GM19455 (cell line): ENCODE data around the gene CARHSP1.
A peak's percentile ranks its signal among the peaks of the same experiment; 100 is the strongest.
"Not testable (repeated sequence)": the region's sequence is repeated elsewhere in the genome, so short reads cannot be mapped to it uniquely, and the experiment has no call there.

ENCODE experiments used
- ATAC-seq: cut with Tn5 transposase; IDR thresholded peaks from one replicate; pipeline ENCODE4 v1.9.1; 2021; ENCODE audit not compliant: unreplicated experiment

Gene CARHSP1

DNA sequence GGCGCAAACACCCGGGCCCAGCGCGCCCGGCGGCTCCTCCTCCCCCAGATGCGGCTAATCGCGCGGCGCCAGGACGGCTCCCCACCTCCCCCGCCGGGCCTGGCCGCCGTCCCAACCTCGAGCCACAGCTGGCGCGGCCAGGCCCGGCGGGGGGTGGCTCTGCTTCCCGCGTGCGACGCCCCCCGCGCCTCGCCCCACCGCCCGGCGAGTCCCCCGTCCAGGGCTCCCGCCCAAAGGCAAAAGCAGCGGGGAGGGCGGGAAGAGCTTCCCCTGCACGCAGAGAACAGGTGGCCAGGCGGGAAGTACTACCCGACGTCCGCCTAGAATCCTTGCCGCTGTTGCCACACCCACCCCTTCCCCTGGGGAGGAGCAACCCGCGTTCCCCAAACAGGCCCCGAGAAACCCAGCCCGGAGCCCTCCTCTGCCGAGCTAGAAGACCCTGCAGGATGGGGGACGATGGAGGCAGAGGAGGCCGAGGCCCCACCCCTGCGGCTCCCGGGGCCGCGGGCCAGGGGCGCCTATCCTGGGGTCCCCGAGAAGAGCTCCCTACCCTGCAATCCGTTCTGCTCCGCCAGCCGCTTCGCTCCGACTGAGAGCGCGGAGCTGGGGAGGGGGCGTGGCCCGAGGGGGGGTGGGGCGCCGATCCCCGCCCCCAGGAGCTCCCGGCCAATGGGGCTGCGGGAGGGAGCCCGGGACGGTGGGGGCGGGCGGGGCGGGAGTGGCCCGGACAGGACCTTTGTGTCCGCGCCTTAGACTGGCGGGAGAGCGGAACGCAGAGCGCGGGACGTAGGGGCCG is at the start of gene CARHSP1:
TSS of gene CARHSP1 (minus strand) at position 591 of the 796 bp plus-strand sequence. CDS start 9,678 bp downstream, outside the sequence.
- peak; percentile 74 for ATAC-seq

GRCh38 chr16:8917336-8917735 is 48.5 kb upstream of the CARHSP1 start:
- ATAC-seq, result not testable (repeated sequence)

GRCh38 chr16:8916541-8917225 is 47.9 kb upstream of the CARHSP1 start:
- no peak for ATAC-seq

DNA sequence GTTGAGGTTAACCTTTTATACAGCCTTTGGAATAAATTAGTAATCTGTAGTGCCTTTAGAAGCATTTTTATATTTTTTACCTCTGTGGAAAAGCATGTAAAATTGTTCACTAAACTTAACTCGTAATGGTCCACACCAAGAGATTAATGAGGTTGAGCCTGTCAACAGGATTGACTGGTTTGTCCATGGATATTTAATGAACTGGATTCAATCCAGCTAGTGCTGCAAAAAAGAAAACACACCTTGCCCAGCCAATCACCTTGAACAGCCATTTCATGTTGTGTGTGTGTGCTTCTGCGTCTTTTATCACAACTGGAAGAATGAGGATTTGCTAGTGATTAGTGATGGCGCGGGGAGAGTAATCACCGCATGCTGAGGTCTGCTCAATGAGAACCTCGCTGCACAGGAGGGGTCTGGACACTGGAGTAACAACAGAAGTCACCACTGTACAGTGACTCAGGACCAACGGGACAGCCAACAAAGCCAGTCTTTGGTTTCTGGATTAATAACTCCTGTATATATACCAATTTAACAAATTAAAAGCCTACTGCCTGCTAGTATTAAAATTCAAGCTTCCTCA is 47.0 kb upstream of the CARHSP1 start:
- ATAC-seq, result no peak

DNA sequence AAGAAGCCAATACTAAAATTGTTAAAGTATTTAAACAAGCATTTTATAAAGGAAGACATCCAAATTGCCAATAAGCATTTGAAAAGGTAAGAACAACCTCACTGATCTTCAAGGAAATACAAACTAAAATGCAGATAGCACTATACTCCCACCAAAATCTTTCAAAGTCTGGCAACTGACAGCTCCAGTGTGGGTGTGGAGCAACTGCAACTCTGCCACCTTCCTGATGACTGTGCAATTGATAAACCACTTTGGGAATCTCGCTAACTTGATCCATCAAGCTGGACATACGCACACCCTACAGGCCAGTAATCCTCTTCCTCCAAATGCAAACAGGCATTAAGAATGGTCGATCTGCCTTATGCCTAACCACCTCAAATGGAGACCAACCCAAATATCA is 45.3 kb upstream of the CARHSP1 start:
- no peak for ATAC-seq

DNA sequence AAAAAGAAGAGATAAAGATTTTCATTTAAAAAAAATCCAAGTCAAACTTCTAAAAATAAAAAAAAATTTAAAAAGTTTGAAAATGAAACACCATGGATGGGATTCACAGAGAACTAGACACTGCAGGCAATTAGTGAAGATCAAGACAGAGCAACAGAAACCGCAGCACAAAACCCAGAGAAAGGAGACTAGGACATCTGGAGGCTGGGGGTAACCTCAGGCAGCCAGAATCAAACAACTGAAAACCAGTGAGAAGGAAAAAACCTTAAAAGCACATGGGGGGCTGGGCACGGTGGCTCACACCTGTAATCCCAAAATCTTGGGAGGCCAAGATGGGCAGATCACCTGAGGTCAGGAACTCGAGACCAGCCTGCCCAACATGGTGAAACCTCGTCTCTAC is 44.0 kb upstream of the CARHSP1 start:
- no peak for ATAC-seq

DNA sequence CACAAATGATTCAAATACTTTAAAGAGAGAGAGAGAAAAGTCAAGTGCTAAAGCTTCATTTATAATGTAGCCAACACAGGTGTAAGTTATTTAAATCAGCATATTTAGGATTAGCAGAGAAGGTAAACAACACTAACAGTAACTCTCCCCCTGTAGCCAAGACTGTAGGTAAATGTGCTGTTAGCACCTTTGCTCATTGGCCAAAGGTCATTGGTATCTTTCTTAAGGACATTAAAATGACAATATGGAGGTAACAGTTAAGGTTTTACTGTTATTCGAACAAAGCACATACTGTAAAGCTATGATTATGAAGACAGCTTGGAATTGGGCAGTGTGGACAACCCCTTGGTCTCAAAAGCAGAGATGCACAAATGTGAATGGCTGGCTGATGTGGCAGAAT is 42.0 kb upstream of the CARHSP1 start:
- no peak for ATAC-seq

DNA sequence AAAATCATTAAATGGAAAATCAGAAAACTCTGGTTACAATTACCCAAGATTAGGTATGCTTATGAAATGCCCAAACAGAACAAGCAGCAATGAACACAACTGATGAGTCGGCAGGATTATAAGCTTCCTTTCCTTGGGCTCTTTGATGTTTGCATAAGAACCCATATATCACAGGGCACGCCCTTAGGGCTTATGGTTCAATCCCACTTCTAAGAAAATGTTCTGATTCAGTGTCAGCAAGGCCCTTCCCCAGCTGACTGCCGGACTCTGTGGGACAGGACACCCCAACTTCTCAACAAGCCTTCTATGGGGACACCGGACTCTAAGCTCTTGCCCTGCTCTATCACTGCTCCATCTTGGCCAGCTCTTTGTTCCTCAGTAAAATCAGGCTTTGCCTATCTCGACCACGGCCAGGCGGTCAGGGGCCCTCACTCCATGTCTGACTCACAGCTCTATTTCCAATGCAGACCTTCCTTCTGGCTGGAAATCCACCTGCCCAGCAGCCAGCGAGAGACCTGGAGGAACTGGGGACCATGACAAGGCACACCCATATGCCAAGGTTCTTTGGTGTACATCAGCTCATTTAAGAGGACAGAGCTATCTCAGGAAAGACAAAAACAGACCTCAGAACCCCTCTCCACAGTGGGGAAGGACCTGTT is 40.1 kb upstream of the CARHSP1 start:
- no peak for ATAC-seq

- no peak for ATAC-seq
Observed at GRCh38 chr16:8907096-8907495, 38.3 kb upstream of the CARHSP1 start.

- ATAC-seq, result no peak
Observed at GRCh38 chr16:8905795-8906591, 37.2 kb upstream of the CARHSP1 start.

GRCh38 chr16:8905168-8905762 is 36.5 kb upstream of the CARHSP1 start:
- no peak for ATAC-seq

DNA sequence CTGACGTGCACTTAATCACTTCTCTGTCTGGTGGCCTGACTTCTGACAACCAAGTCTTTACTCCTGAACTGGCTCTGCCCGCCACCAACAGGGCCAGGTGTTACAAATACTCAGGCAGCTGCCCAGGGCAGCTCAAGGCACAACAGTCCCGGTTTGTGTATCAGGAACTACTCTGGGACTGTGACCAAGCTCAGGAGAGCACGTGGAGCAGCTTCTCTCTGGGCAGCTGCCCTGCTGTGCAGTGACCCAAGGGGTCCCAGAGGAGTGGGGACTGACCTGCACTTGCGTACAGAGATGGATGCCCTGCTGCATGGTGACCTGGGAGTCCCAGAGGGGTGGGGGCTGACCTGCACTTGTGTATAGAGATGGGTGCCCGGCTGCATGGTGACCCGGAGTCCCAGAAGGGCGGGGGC is 35.2 kb upstream of the CARHSP1 start:
- ATAC-seq, result no peak

GRCh38 chr16:8903004-8903403 is 34.2 kb upstream of the CARHSP1 start:
- no peak for ATAC-seq

DNA sequence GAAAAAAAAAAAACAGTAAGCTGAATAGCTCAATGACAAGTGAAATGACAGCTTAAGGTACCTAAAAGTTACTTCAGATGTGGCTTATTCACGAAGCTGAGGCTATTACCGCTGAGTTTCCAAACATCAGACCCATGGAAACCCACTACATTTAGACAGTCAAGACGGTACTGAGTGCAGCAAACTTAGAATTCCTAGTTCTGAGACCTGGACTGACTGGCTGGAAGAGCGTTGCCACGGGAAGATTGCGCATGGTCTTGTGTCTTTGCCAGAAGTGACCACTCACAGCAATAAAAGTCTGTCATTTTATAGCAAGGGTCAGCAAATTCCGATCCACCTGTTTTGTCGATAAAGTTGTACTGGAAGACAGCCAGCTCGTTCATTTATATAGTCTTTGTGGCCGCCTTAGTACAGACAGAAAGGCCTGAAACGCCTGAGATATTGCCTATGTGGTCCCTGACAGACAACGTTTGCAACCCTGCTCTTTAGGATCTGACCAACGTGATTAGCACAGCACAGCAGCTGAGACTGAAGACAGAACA is 32.6 kb upstream of the CARHSP1 start:
- ATAC-seq, result no peak

DNA sequence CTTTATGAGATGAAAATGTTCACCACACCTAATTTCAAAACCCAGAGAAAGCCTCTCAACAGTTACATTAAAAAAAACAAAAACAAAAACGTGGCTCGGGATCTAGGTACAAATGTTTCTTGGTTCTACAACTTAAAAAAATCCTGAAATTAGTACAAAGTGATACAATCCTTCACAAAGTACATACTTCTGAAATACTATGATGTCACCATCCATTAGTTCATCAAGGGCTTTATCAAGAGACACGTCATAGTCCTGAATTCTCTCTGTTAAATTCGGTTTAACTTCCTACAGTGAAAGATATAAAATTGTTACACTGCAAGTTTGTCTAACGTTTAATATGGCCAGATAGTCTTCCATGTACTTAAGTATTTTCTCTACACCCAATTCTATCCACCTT is 31.5 kb upstream of the CARHSP1 start:
- ATAC-seq, result no peak

DNA sequence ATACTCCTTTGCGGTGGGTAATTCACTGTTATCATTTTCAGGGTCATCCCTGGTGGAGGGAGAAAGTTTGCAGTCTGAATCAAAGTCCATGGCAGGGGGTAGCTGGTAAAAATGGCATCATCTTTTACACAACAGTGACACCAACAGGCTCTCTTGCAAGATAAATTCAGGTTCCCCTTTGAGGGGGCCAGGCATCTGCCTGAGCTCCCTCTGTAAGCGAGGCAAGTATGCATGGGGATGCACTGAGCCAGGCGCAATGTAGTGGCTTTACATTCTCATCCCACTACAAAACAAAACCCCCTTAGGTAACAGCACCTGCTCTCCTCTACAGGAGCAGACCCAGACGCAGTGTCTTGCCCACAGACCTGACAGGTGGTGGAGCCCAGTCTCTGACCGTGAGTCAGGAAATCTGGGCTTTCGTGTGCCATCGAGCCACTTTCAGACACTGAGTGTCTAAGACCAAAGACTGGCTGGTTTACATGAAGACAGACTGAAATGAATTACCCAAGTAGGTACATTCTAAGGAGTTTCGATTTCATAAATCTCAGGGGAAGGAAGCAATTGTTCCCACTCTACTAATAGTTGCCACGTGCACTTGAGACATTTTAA is 31.0 kb upstream of the CARHSP1 start:
- ATAC-seq, result no peak

DNA sequence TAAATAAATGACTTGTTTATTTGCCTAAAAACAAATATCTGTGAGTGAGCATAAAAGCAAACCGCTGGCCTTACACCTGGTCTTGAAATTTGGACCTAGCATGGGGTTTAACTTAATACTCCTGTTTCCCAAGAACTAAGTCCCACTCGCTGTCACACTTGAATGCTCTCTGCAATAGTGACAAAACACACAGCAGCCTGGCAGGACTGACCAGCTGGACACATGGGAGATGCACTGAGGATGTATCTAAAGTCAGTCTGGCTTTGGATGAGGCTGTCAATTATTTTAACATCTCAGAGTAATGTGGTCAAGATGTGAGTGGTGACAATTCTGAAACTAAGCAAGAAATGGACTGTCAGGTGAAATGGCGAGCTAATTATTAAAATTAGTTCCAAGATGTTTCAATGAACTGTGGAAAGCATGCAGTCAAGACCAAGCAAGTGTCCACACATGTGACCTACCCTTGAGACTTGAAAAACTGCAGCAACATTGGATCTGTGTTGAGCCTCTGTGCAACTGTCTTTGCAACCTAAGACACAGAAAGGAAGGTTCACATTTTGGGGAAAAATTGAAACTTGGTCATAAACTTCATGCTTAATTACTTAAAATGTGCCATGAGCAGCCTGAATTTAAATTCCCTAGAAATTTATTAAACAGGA is 30.0 kb upstream of the CARHSP1 start:
- ATAC-seq, result no peak

DNA sequence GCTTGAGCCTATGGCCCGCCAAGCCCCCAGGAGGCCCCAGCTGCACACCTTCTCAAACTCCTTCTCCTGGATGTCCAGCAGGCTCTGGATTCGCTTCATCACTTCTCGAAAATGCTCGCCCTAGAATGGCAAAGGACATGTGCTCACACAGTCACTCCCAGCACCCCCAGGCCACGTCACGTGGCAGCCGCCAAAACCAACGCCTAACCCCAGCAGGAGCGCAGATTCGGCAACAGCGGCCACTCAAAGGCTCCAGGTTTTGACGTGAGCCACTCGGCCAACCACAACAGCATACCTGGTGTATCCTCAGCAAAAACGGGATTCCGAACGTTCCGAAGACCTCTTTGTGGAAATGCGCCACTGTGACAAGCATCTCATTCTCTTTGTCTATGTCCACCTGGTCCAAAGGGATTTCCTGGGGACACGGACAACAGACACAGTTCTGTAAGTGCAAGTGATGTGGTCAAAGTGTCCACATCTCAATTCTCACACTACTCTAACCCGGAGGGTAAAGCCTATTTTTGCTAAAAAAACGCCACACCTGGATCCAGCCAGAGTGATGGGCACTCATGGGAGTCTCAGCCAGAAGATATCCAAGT is 26.0 kb upstream of the CARHSP1 start:
- ATAC-seq, result no peak
